Measurements from ENCODE around the gene KIF23.

- TF ChIP-seq EP300 (IDR thresholded peaks at IDR 0.05) (no peak), CTCF (IDR thresholded peaks at IDR 0.05) (no peak)
These were observed 46.3 kb downstream of the KIF23 start for GRCh38 chr15:69460481-69460880.
